Right renal pelvis (tissue), 4 donors: ENCODE measurements around the gene SNF8. TPM values are rescaled to one million over a fixed set of nuclear protein-coding genes. Genes with fewer than 3 reads are reported as not detected.

Experiments used
- DNase-seq, 4 donors: peaks; one replicate each; pipeline ENCODE4 v3.0.0-alpha.2; 2013; ENCODE audit warnings: low read depth in 4 of 4, low spot score in 3 of 4, missing footprints in 1 of 4
- polyA plus RNA-seq, 4 donors: library from polyadenylated mRNA; unstranded; fragments of 120-200 nt; gene quantifications; one replicate each; pipeline ENCODE4 v1.2.1, GENCODE V29; 2013; ENCODE audit not compliant: insufficient read length in 4 of 4

SNF8 gene
- polyA plus RNA-seq, 4 donors, result 87.9 to 107 (median 102) TPM

DNA sequence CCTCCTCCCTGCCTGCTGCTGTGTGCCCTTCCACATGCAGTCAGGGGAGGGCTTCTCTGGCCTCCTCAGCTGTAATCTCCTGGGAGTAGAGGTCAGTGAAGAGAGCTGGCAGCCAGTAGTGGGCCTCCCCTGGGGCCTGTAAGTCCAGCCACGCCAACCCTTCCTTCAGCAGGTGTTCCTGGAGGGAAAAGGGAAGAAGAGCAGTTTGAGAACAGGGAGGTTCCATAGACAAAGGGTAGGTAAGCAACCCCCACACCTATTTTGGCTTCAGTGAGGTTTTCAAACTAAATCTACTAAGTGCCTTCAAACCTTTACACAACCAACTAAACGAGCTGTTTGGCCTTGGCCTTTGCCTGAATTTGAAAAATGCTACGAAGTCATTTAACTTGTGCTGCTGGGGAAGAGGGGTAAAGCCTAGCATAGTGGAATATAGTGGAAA lies 14.2 kb downstream of the SNF8 start:
- no peak for DNase-seq

DNA sequence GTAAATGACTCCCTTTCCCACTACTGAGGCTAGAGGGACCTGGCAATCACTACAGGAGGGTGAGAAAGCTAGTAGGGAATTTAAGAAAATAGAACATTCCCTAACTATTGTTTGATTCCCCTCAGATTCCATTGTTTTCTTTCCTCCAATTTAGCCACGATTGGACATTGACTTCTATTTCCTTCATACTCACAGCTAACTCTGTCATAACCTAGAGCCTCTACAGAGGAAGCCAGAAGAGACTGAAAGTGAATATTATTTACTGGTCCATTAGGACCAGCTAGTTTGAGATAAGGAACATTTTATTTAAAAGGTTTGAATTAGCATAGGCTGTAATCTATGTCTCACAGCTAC lies 14.9 kb downstream of the SNF8 start:
- no peak for DNase-seq

DNA sequence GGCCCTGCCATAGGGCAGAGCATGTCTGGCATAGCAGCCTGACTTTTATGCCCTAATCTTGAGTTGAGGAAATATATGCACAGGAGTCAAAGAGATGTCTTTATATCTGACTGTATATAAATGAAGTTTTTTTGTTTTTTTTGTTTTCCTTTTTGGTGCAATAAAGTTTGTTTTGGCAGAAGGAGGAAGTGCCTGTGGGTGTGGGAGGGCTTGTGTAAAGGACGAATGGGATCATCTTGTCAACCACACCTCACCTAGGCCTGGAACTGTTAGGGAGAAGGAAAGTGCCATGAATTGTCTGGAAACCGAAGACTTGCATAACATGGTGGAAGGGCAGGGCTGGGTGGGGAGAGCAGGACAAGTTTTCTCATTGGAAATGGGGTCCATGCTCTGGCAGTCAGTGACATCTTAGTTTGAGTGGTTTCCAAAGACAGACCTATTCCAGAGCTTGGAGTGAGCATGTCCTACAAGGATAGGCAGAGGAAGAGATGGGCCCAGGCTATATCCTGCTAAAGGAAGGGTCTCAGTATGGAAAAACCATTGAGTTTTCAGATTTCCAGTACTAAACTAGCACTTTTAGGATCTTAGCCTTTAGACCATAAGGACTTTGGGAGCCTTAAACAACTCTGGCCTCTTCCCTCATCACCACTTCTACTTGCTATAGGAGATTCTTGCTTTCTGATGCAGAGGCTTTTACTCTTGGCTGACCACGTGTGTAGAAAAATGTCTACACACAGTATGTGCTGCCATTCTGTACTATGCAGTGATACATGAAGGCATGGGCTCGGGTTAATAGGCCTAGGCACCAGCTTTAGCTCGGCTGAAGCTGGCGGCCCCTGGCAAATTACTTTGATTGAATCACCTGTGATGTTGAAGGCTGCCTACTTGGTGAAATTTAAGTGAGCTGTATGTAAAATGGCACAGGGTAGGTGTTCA lies 15.5 kb downstream of the SNF8 start:
- DNase-seq, result no peak

DNA sequence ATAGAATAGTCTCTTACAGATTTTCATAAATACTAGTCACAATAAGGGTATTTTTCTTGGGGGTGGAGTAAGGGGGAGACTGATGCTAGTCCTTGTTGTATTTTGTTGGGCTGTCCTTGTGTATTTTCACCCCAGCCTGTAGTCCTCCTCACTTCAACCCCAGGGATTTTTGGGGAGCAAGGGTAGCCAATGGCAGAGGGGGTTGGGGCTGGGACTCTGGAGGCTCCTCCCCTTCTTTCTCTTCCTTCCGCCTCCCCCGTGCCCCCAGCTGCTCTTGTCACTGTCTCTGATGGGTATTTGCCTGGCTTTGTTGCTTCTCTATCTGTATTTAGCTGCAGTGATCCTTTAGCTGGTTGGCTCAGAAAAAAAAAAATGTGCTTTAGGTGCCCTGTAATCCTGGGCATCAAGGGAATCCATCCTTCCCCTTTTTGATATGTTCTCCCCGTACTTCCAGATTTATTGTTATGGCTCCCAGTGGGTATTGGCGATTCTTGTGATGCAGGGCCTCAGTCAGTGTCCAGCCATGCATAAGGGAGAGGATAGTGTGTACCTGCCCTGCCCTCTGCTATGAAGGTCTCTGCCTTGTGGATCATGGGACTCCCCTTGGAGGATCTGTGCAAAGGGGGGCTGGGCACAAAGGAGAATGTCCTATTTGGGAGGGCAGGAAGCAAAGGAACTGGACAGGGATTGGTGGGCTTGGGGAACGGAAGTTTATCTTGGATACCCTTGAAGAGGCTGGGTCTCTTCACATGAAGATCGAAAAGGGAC lies 16.5 kb downstream of the SNF8 start:
- no peak for DNase-seq

DNA sequence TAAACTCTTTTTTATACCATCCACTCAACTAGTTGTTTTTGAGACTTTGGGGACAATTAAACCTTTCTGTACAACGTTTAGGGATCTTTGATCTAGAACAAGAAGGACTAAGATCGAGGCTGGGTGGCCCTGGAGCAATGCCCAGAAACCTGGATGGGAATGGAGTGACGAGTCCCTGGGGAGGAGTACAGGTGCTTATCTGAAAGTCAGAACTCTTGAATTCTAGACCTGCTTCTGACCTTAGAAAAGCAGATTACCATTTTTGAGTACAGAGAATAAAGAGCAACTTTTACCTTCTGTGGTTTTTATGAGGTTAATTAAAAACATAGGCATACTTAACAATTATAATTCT lies 18.7 kb downstream of the SNF8 start:
- DNase-seq, result no peak

DNA sequence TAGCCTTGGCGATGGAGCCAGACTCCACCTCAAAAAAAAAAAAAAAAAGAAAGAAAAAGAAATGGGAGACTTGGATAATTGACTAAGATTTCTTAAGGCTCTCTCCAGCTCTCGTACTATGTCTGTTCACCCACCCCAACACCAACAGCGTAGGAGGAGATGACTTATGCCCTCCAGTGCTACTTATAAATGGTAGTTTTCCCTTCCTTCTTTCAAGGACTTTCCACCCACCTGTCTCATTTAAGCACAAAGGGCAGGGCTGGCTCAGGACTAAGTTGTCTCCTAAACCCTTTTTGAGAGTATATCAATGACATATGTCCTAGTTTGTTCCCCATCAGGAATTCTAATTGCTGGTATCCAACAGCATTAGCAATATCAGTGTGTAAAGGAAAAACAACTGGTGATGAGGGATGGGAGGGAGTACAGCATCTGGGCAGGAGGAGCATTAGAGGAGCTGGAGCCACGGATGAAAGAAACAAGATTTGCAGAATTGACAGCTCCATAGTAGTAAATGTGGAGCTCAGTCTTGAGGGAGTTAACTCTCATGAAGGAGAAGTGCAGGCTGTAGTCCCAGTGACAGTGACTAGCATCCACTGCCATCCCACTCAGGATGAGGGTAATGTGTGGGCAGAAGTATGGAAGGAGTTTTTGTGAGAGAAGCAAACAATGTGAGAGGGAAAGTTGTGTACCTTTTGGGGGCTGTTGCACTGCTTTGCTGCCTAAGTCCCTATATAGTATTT lies 19.2 kb downstream of the SNF8 start:
- DNase-seq, result no peak

DNA sequence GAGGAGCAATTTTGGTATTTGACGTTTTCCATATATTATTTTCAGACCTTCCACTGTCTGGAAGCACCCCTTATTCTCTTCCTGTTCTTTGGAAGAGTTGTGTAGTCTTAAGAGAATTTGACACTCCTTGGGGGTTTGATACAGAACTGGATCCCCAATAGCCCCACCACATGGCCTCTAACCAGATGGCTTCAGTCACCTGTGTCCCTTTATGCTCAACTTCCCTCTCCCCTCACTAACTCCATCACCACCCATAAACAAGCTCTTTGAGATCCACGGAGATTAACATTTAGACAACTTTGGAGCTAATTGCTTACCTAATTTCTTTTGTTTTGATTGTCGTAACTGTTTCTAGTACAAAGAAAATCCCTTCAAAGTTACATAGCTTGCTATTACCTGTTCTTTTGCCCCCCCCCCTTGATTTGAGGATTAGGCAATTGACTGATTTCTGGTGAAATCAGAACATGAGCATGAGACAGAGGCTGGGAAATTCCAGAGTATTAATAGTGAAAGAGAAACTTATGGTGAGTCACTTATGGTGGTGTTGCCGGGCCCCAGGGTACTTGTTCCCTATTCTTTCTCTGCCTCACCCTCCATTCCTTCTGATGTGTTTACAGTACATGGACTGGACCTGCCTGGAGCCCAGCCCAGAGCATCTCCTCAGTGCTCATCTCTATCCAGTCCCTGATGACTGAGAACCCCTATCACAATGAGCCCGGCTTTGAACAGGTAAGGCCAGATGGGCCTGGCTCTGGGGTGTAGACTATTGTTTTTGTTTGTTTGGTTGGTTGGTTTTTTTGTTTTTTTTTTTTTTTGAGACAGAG lies 29.0 kb downstream of the SNF8 start:
- no peak for DNase-seq

DNA sequence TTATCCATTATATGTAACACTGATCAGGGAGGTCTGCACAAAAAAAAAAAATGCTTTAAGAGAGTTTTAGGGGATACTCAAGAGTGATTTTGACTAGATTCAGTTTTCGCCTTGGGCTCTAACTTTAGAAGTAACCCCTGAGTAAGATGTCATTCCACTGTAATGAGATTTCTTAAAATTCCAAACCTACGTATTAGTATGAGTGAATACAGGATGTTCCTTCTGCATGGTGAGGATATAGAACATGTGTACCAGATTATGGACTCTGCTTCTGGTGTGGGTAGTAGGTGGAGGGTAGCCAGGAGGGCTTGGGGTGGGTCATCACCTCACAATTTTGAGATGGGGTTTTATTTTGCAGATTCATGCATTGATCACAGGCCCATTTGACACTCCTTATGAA lies 32.2 kb downstream of the SNF8 start:
- no peak for DNase-seq

DNA sequence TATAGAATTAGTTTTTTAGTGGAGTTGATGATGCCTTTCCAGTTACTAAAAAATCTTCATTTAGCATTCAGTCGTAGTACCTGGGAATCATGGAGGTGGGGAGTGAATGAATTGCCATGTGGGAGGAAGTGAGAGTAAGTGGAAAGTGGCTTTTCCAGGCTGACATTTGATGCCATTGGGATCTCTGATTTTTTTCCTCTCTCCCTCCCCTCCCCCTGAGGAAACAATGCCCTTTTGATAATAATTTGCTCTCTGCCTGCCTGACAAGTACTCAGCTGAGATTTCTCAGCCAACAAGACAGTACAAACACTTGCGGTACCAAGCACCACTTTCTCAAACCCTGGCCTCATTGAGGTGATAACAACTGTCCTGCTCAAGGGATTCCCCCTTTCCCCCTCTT lies 34.3 kb downstream of the SNF8 start:
- DNase-seq, result no peak

DNA sequence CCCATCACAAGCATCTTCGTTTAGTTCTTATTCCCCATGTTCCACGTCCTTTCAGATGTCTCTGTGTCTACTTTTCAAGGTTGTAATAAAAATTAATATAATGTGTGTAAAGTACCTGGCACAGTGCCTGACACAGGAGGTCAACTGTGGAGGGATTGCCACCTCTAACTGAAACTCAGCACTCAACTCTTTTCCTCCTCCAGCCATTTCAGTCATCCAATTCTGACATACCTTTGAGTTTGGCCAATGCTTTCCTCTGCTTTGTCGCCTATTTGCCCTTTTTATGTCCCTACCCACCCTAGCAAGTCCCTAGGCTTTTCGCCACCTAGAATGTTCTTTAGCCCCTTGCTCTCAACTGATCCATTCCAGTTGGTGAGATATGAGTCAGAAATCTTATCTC lies 34.9 kb downstream of the SNF8 start:
- DNase-seq, result no peak

DNA sequence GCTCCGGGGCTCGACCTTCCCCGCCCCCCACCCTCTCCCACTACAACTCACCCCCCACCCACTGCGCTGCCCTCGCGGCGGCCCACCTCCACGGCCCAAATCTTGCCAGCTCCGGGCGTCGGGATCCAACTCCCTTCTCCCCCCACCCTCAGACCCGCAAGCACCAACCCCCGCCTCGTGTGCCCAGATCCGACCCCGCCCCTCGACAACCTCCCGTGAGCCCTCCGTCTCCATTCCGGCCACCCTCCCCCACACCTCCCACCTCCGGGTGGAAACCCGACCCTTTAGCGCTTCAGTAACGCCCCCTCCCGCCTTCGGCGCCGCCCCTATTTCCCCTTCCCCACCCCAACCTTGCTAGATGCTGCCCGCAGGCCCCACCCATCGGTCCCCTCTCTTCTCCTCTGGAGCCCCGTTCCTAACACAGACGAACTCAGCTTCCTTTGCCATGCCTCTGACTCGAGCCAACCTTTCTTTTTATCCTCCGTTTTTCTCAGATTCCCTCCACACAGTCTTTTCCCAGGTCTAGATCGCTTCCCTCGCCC lies 35.7 kb downstream of the SNF8 start:
- DNase-seq, result peak; percentile 77 to 86 (median 84)

DNA sequence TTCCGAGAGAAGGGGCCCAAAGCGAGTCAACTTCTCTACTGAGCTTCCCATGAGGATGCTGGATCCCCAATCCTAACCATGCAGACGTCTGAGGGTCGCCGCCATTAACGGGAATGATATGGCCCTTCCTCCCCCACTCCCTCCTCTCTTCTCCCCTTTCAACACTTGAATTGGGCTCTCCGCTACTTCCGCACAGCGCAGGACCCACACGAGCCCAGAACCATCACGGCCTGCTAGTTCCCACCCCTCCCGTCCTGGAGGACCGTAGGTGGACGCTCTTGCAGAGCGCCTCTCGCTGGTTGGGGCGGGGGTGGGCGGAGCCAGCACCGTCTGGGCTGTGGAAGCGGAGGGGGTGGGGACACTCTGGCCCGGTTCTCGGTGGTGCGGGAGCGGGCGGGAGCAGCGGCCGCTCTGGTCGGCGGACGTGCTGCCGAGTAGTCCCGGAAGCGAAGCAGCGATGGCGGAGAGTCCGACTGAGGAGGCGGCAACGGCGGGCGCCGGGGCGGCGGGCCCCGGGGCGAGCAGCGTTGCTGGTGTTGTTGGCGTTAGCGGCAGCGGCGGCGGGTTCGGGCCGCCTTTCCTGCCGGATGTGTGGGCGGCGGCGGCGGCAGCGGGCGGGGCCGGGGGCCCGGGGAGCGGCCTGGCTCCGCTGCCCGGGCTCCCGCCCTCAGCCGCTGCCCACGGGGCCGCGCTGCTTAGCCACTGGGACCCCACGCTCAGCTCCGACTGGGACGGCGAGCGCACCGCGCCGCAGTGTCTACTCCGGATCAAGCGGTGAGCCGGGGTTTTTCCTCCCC lies 36.4 kb downstream of the SNF8 start, which contains the start of gene UBE2Z:
Gene UBE2Z, plus strand, starts transcription at position 361 of the 797 bp plus-strand sequence. Its CDS starts 97 bp downstream, at position 458.
- peak; percentile 86 to 93 (median 90) for DNase-seq

DNA sequence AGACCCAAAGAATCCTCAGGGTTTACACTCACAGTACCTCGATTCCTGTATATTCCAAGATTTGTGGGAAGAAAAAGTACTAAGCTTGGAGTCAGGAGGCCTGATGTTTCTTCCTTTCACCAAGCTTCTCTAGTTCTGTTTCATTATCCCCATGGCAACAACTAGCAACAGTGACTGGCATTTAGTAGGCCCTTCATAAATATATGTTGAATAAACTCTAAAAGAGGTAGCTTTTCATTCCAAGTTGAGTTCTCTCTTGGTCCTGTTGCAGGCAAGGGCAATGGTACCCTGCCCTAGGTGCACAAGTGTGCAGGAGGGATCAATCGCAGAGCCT lies 37.0 kb downstream of the SNF8 start:
- peak in 2 of 4 donors; percentile 40 to 42 for DNase-seq

DNA sequence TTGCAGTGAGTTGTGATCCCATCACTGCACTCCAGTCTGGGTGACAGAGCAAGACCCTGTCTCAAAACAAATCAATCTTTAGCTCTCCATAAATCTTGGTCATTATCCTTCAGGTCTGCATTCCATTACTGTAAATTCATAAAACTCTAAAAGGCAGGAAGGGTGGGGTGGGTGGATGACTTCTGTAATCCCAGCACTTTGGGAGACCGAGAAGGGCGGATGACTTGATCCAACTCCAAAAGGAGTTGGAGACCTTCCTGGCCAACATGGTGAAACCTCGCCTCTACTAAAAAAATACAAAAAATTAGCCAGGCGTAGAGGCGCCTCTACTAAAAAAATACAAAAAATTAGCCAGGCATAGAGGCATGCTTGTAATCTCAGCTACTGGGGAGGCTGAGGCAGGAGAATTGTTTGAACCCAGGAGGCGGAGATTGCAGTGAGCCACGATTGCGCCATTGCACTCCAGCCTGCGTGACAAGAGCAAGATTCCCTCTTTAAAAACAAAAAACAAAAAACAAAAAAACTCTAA lies 38.6 kb downstream of the SNF8 start:
- no peak for DNase-seq

DNA sequence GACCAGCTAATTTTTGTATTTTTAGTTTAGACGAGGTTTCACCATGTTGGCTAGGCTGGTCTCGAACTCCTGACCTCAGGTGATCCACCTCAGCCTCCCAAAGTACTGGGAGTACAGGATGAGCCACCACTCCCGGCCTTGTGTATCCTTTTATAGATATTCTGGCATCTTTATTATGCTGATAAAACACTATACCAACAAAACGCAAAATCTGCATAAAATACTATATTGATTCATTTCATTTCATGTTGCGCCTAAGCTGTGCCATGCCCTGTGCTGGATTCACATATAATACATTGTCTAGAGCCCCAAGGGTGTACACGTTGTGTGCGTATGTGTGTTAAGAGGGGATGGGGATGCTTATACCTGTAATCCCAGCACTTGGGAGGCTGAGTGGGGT lies 40.2 kb downstream of the SNF8 start:
- no peak for DNase-seq

DNA sequence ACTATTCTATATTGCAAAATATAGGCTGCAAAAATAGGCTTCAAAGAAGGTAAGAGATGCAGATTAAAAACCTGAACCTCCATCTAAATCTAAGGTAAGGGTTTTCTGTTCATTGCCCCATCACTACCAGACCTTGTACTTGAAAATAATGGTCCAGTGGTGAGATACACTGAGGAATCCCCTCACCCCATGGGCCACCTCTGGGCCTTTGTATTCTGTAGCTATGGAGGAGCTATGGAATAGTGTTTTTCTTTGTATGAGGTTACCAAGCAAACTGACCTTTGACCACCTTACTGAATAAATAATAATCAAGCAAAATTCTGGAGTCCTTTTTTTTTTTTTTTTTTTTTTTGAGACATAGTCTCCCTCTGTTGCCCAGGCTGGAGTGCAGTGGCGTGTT lies 41.2 kb downstream of the SNF8 start:
- no peak for DNase-seq

DNA sequence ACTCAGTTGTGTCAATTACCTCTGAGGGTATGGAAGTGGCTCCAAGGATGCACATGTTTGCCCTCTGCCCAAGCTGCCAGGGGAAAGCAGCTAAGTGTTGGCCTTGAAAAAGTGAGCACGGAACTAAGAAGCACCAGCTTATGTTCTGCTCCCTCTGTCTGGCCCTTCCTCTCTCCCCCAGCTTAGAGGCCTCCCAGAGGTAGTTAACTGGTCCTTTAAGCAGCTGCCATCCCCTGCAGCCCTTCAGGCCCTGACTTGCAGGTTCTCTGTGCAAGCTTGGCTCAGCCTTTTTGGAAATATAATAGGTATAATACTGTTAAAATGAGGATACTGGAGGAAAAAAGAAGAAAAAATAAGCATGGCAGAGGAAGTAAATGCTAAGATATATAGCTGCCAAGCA lies 43.4 kb downstream of the SNF8 start:
- no peak for DNase-seq

DNA sequence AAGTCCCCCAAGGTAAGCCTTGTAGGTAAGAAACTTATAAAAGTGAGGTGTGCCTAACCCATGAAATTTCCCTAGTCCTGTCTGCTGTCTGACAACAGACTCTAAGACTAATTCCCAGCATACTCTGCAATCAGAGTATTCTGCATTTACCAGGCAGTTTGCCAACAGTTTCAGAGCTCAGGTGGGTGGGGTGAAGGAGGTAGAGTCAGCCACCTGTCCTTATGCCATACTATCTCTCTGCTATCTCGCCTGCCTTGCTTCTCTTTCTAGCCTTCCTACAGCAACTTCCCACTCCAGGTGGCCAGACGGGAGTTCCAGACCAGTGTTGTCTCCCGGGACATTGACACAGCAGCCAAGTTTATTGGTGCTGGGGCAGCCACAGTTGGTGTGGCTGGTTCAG lies 49.8 kb downstream of the SNF8 start:
- no peak for DNase-seq
